Esophagus squamous epithelium (tissue), 5 donors: Measurements from ENCODE around the gene GPR132. TPM values are rescaled to one million over a fixed set of nuclear protein-coding genes. Genes with fewer than 3 reads are reported as not detected.

Experiments used
- DNase-seq: peaks from one replicate; lab custom pipeline; 2025; lab: John Stamatoyannopoulos, UW
- H3K27ac ChIP-seq, 4 donors: fragments of 200-600 bp; sonication (generic); one replicate each; pipeline ENCODE4 v1.5.1; 2016 to 2019; ENCODE audit warnings: mild to moderate bottlenecking in 1 of 4
- H3K27me3 ChIP-seq, 4 donors: fragments of 200-600 bp; sonication (generic); 1 replicate in 3 of 4; 2 replicates in 1 of 4; pipeline versions ENCODE4 v1.5.1 to v1.6.0; 2017 to 2021; ENCODE audit warnings: antibody characterized with exemption in 1 of 4
- H3K36me3 ChIP-seq, 3 donors: fragments of 200-600 bp; sonication (generic); one replicate each; pipeline ENCODE4 v1.5.1; 2016 to 2019
- H3K4me1 ChIP-seq, 3 donors: fragments of 200-600 bp; sonication (generic); one replicate each; pipeline ENCODE4 v1.5.1; 2017 to 2019
- H3K4me3 ChIP-seq, 4 donors: fragments of 200-600 bp; sonication (generic); 1 replicate in 3 of 4; 2 replicates in 1 of 4; pipeline ENCODE4 v1.5.1; 2016 to 2019; ENCODE audit warnings: mild to moderate bottlenecking in 2 of 4, moderate library complexity in 1 of 4
- H3K9me3 ChIP-seq, 3 donors: fragments of 200-600 bp; sonication (generic); one replicate each; pipeline ENCODE4 v1.5.1; 2016 to 2019
- POLR2A ChIP-seq, 4 donors: fragments of 450-650 bp; IDR thresholded peaks; one replicate each; pipeline ENCODE4 v1.6.1; 2017; ENCODE audit warnings: antibody characterized with exemption in 4 of 4, mild to moderate bottlenecking in 4 of 4, moderate library complexity in 3 of 4
- WGBS, 2 donors: methylation state at CpG; one replicate each; pipeline ENCODE4 v1.1.5; 2018; 5-methylcytosine and 5-hydroxymethylcytosine counted together
- intact Hi-C: fragments of 100-400 bp; cut with DNase I; formaldehyde crosslinking; loops from one replicate; pipeline ENCODE4 v1.15.0; 2022
- small RNA-seq, 4 donors: library from RNA; depleted of rRNA; stranded (forward); fragments of <200 nt; gene quantifications; one replicate each; pipeline ENCODE3, GENCODE V24; 2016
- total RNA-seq, 4 donors: library from RNA; depleted of rRNA; stranded (reverse); fragments of >200 nt; gene quantifications; one replicate each; pipeline ENCODE4 v1.1.0, GENCODE V29; 2016
- TF ChIP-seq, protein P1 (sequence below), 6 experiments: fragments of 450-650 bp in 4 of 6; fragments of 200-600 bp in 2 of 6; sonication (generic) in 2 of 6; IDR thresholded peaks; one replicate each; pipeline ENCODE4 v1.5.1; 2016 to 2019; ENCODE audit warnings: antibody characterized with exemption in 6 of 6, mild to moderate bottlenecking in 4 of 6, moderate library complexity in 4 of 6
- donor health status: DM: yes; HTN: yes; CAD: no.

The GPR132 gene
- total RNA-seq, 4 donors from 2014 or later = 0.79 to 5.0 (median 1.6) TPM

DNA sequence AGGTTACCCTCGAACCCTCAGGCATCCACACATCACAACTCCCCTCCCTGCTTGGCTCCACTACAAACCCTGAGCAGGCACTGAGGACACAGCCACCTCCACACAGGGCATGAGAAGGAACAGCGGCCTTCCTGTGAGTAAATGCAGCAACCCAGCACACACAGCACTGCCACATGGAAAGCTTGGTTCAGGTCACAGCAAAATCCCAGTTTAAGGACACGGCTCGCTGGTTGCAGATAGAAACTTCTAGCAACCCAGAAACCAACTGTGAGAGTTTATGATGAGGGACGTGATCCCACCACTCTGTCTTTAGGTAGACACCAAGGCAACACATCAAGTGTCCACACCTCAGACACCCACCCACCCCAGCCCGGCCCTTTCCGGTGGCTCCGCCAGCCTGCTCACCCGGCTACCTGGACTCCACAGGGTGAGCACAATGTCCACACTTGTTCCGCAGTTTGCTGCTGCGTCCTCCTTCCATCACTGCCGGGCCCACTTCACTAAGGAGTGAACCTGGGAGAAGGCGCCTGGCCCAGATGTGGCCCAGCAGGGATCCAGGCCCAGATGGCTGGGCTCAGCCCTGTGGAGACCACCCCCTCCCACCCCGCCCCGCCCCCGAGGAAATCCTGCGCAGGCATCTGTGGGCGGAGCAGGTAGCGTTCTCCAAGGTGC is 57.5 kb downstream of the GPR132 start:
- Histone ChIP-seq H3K27ac (no peak overlapping the region), H3K4me1 (peaks cover 0 to 40% (median 0%) of the 10 kb centered on the region in 3 donors), H3K36me3 (peaks cover 8 to 62% (median 34%) of the 10 kb centered on the region in 3 donors), H3K9me3 (no peaks in the 10 kb centered on the region), H3K27me3 (no peaks in the 10 kb centered on the region), H3K4me3 (no peak overlapping the region)
- whole genome bisulfite sequencing, 2 donors = 90 to 94% methylated on average over 4 to 7 of the region's 19 CpGs
- no peak for DNase-seq
- intact Hi-C loops = no loop called here
- TF ChIP-seq POLR2A (IDR thresholded peaks at IDR 0.05) = no peak
- TF ChIP-seq, protein P1, sequence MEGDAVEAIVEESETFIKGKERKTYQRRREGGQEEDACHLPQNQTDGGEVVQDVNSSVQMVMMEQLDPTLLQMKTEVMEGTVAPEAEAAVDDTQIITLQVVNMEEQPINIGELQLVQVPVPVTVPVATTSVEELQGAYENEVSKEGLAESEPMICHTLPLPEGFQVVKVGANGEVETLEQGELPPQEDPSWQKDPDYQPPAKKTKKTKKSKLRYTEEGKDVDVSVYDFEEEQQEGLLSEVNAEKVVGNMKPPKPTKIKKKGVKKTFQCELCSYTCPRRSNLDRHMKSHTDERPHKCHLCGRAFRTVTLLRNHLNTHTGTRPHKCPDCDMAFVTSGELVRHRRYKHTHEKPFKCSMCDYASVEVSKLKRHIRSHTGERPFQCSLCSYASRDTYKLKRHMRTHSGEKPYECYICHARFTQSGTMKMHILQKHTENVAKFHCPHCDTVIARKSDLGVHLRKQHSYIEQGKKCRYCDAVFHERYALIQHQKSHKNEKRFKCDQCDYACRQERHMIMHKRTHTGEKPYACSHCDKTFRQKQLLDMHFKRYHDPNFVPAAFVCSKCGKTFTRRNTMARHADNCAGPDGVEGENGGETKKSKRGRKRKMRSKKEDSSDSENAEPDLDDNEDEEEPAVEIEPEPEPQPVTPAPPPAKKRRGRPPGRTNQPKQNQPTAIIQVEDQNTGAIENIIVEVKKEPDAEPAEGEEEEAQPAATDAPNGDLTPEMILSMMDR (IDR thresholded peaks at IDR 0.05) = no peak

DNA sequence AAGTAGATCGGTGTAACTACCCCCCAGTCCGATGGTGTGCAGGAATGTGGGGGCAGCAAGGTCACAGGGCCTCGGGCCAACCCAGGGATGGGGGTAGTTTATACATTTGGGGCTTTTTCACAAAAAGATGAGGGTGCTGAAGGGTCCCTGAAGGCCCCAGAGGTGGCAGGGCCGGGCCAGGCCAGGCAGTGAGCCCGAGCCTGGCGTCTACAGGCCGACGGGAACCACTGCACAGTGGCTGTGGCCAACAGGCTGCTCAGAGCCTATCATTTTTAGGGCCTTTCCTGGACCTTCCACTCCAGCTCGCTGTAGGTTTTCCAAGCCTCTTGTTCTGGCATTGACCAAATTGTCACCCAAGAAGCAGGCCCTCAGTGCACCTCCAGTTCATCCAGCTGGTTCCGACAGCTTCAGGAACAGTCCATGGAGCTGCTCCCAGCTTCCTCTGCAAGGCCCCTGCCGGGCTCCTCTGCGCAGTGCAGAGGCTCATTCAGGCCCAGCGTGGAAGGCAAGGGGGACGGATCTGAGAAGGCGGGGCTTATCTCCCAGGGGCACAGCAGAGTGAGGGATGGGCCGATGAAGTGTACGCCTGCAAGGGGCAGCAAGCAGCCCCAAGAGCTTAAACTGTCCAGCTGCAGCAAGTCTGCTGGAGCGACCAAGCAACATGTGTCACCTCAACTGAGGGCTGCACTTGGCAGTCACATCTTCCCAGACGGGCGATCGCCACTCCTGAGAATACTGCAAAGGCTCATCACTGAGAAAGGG is 58.2 kb downstream of the GPR132 start:
- WGBS, 2 donors = 87 to 90% methylated on average over 4 to 14 of the region's 21 CpGs
- intact Hi-C loops = no loop called here
- H3K36me3 ChIP-seq = peaks cover 8 to 62% (median 34%) of the 10 kb centered on the region in 3 donors

DNA sequence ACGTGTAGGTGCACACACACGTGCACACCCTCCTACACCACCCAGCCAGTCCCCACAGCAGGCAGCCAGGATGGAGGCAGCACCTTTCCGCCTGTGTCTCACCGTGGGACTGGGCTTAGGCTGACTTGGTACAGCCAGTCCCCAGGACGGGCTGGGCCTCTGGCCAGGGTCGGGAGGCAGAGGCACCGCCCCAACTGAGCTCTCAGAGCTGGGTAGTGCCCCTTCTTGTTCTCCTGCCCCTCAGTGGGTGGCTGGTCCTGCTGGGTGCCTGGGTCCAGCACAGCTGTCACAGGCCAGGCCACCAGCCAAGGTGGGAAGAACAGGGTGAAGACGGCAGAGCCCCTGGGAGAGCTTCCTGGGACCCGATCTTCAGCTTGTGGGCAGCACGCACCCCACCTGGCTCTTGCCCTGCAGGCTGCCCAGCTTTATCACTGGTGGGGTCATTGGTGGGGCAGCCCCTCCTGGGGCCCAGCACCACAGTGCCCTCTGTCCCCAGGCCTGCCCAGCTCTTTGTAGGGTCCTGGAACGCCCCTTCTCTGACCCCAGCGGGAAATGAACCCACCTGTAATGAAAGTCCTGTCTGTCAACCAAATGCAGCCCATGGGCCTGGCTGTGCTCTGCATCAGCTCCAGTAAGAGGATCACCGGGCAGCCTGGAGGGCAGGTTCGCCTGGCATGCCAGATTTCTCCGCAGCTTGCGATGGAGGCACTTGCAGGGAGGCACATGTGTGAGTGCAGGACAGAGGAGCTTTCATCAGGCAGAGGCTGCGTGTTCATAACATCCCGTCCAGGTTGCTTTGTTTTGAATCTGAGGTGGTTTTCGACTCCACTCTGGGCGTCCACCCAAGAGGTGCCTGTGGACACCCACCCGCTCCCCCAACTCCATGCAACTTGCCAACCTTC is 59.0 kb downstream of the GPR132 start:
- TF ChIP-seq POLR2A (IDR thresholded peaks at IDR 0.05) = no peak
- TF ChIP-seq, protein P1 (IDR thresholded peaks at IDR 0.05) = no peak
- Histone ChIP-seq H3K27me3 (no peaks in the 10 kb centered on the region), H3K36me3 (peaks cover 8 to 55% (median 31%) of the 10 kb centered on the region in 3 donors), H3K27ac (no peak overlapping the region), H3K9me3 (no peaks in the 10 kb centered on the region), H3K4me1 (peaks cover 0 to 29% (median 0%) of the 10 kb centered on the region in 3 donors), H3K4me3 (no peak overlapping the region)
- WGBS, 2 donors = 87% methylated on average over 11 of the region's 21 CpGs; no CpG with 5 or more reads in 1 of the 2 donors
- intact Hi-C loops = no loop called here
- no peak for DNase-seq

More for the DNA sequence above, 58.2 kb downstream of the GPR132 start:
- Histone ChIP-seq H3K4me1 (peaks cover 0 to 33% (median 0%) of the 10 kb centered on the region in 3 donors), H3K9me3 (no peaks in the 10 kb centered on the region), H3K27me3 (no peaks in the 10 kb centered on the region), H3K4me3 (no peak overlapping the region), H3K27ac (no peak overlapping the region)
- no peak for DNase-seq
- TF ChIP-seq POLR2A (IDR thresholded peaks at IDR 0.05) = no peak
- TF ChIP-seq, protein P1 (IDR thresholded peaks at IDR 0.05) = no peak

DNA sequence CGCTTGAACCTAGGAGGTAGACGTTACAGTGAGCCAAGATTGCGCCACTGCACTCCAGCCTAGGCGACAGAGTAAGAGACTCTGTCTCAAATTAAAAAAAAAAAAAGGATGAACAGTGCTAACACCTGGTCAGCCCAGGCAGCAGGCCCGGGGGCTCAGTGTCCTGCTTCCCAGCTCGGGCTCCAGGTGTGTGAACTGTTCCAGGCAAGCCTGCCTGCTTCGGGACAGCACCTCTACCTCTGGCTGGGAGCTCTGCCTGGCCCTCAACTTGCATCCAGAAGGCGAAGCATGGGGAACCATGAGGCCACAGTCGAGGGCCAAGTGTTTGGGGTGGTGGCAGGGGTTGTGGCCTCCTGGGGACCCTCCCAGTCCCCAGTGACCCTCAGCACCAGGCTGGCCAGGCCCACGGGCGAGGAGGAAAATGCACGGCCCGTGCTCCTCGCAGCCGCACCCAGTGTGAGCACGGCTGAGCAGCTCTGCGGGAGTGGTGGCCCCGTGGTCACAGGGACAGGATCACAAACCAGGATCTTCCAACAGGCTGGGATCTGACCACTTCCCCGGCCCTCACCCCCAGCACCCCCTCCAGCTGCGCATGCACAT is 59.8 kb downstream of the GPR132 start:
- Histone ChIP-seq H3K27ac (no peak overlapping the region), H3K4me1 (peaks cover 0 to 29% (median 0%) of the 10 kb centered on the region in 3 donors), H3K4me3 (no peak overlapping the region), H3K27me3 (no peaks in the 10 kb centered on the region), H3K9me3 (no peaks in the 10 kb centered on the region), H3K36me3 (peaks cover 8 to 47% (median 24%) of the 10 kb centered on the region in 3 donors)
- intact Hi-C loops = no loop called here
- no peak for DNase-seq
- WGBS, 2 donors = 62 to 82% methylated on average over 6 of the region's 20 CpGs
- TF ChIP-seq, protein P1 (IDR thresholded peaks at IDR 0.05) = no peak
- no peak for TF ChIP-seq POLR2A (IDR thresholded peaks at IDR 0.05)

Small RNA genes within 50 kb of the gene (small RNA-seq; reads per million reads assigned to genes)
- 0 reads per million in 4 donors for gene AL512356.2

Other genes with a start within 250 kb of the GPR132 start
- 10 to 100 TPM; 18.2 to 41.0 (median 30.6) TPM for gene CEP170B, start 200.2 kb downstream of the GPR132 start, total RNA-seq
- under 1 TPM; 0.18 to 0.95 (median 0.64) TPM for gene PLD4, start 140.6 kb downstream of the GPR132 start, total RNA-seq
- 100 to 1,000 TPM; 147 to 313 (median 172) TPM for gene AHNAK2, start 87.1 kb downstream of the GPR132 start, total RNA-seq
- gene CLBA1, start 79.6 kb downstream of the GPR132 start, total RNA-seq = 10 to 100 TPM in 1 of 4 donors, 1 to 10 TPM in 3; 5.5 to 19.3 (median 7.3) TPM
- gene CDCA4, start 44.3 kb downstream of the GPR132 start, total RNA-seq = 10 to 100 TPM; 15.3 to 35.0 (median 23.3) TPM
- gene JAG2, start 103.3 kb upstream of the GPR132 start, total RNA-seq = 10 to 100 TPM; 20.7 to 29.4 (median 23.3) TPM
- gene NUDT14, start 115.9 kb upstream of the GPR132 start, total RNA-seq = 10 to 100 TPM in 3 of 4 donors, 1 to 10 TPM in 1; 9.7 to 17.6 (median 15.4) TPM
- 10 to 100 TPM; 41.0 to 52.7 (median 46.9) TPM for gene BTBD6, start 183.1 kb upstream of the GPR132 start, total RNA-seq
- gene BRF1, start 235.6 kb upstream of the GPR132 start, total RNA-seq = 10 to 100 TPM; 22.2 to 37.9 (median 26.2) TPM
- gene PACS2, start 249.3 kb upstream of the GPR132 start, total RNA-seq = 10 to 100 TPM; 20.2 to 42.3 (median 30.9) TPM